ENCODE data around the gene NFIB. TPM values are rescaled to one million over a fixed set of nuclear protein-coding genes. Genes with fewer than 3 reads are reported as not detected.
A peak's percentile ranks its signal among the peaks of the same experiment; 100 is the strongest.

Gene NFIB
- total RNA-seq, 1 experiment from 2014 or later: 14.3 TPM

DNA sequence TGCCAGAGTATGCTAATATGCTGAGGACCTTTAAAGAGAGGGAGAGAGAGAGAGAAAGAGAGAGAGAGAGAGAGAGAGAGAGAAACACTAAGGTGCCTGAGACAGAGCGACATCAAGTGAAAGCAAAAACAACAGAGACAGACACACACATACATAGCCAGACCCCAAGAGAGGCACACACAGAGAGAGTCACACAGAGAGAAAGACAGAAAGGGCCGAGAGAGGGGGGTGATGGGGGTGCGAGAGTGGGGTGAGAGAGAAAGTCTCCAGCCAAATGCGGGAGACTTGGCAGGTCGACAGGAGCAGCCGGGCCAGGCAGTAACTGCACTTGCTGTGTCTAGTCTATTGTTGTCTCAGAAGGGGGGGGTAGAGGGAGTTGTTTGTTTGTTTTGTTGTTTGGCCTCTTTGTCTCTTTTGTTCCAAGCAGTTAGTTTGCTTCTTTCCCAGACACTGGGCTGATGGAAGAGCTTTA lies 30.1 kb upstream of the NFIB start:
- H2AK5ac ChIP-seq (ENCODE audit: insufficient read length, low read length): no peak overlapping the region
- peak overlapping the region; percentile 53 for H3K4me2 ChIP-seq (ENCODE audit: insufficient read depth, insufficient read length, low read length)
- H2BK15ac ChIP-seq (ENCODE audit: low read depth, low read length): no peak overlapping the region
- no peak overlapping the region for H2AFZ ChIP-seq (ENCODE audit: low read length)
- peaks cover 12% of the 10 kb centered on the region; the same call in 1 of the 2 replicates for H3K27me3 ChIP-seq (ENCODE audit: insufficient read depth, low read length)
- no peaks in the 10 kb centered on the region for H3K9me3 ChIP-seq (ENCODE audit: control insufficient read depth, low read depth, low read length)
- H3K9me3 Mint-ChIP-seq: no peaks in the 10 kb centered on the region
- no peak overlapping the region for H3K4me3 Mint-ChIP-seq
- TF ChIP-seq, protein P1, sequence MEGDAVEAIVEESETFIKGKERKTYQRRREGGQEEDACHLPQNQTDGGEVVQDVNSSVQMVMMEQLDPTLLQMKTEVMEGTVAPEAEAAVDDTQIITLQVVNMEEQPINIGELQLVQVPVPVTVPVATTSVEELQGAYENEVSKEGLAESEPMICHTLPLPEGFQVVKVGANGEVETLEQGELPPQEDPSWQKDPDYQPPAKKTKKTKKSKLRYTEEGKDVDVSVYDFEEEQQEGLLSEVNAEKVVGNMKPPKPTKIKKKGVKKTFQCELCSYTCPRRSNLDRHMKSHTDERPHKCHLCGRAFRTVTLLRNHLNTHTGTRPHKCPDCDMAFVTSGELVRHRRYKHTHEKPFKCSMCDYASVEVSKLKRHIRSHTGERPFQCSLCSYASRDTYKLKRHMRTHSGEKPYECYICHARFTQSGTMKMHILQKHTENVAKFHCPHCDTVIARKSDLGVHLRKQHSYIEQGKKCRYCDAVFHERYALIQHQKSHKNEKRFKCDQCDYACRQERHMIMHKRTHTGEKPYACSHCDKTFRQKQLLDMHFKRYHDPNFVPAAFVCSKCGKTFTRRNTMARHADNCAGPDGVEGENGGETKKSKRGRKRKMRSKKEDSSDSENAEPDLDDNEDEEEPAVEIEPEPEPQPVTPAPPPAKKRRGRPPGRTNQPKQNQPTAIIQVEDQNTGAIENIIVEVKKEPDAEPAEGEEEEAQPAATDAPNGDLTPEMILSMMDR (conservative IDR thresholded peaks at IDR 0.05): no peak
- H3K27ac ChIP-seq (ENCODE audit: insufficient read length, low read depth, low read length): no peak overlapping the region
- no peak overlapping the region for H3K27ac Mint-ChIP-seq
- H3K23me2 ChIP-seq (ENCODE audit: insufficient read length, low read depth, low read length, poor library complexity, severe bottlenecking): peaks cover 44% of the 10 kb centered on the region
- H3K36me3 Mint-ChIP-seq (ENCODE audit: insufficient read depth in 1 of 3, low read depth in 3 of 3): no peaks in the 10 kb centered on the region
- no peak overlapping the region for H2BK20ac ChIP-seq (ENCODE audit: low read depth, low read length, poor library complexity, severe bottlenecking)
- no CpG with 5 or more reads among the region's 6 CpGs for WGBS (ENCODE audit: extremely low coverage, insufficient read length, low lambda C conversion rate)
- H3K23ac ChIP-seq (ENCODE audit: insufficient read length, low read depth, low read length): no peak overlapping the region
- H4K5ac ChIP-seq (ENCODE audit: insufficient read length, low read depth, low read length): no peak overlapping the region
- no peaks in the 10 kb centered on the region for H3K79me1 ChIP-seq (ENCODE audit: insufficient read depth, low read depth, low read length, poor library complexity, severe bottlenecking)
- H4K20me1 ChIP-seq (ENCODE audit: control insufficient read depth, insufficient read depth, insufficient read length): no peaks in the 10 kb centered on the region
- no peak overlapping the region for H3K18ac ChIP-seq (ENCODE audit: insufficient read length, low read depth, low read length)
- no peak overlapping the region for H3K4ac ChIP-seq (ENCODE audit: low read depth, low read length)
- H3K79me2 ChIP-seq (ENCODE audit: insufficient read depth, low read length): no peaks in the 10 kb centered on the region
- no peak overlapping the region for H2BK5ac ChIP-seq (ENCODE audit: insufficient read length, low read length)
- H3K4me1 Mint-ChIP-seq: peaks cover 30 to 40% of the 10 kb centered on the region in 2 experiments
- no peak overlapping the region for H4K8ac ChIP-seq (replicated peaks; ENCODE audit: insufficient read length, low read depth, low read length)
- H2BK12ac ChIP-seq (ENCODE audit: insufficient read length, low read depth, low read length): no peak overlapping the region
- no peak overlapping the region for H4K91ac ChIP-seq (ENCODE audit: insufficient read length, low read depth, low read length)
- no peak overlapping the region for H3K14ac ChIP-seq (ENCODE audit: insufficient read depth, low read length)
- peaks cover 11% of the 10 kb centered on the region for H3K4me1 ChIP-seq (ENCODE audit: insufficient read depth, low read length)
- H3K27me3 Mint-ChIP-seq (ENCODE audit: low read depth): peaks cover 49% of the 10 kb centered on the region
- no peak overlapping the region for H3K9ac ChIP-seq (ENCODE audit: extremely low read depth, insufficient read length, low read length)
- no peak overlapping the region for H3T11ph ChIP-seq (ENCODE audit: low read length)
- H2BK120ac ChIP-seq (ENCODE audit: low read depth, low read length, poor library complexity, severe bottlenecking): no peak overlapping the region
- no peak for DNase-seq
- H3K56ac ChIP-seq (ENCODE audit: insufficient read length, low read depth, low read length): no peak overlapping the region

Measured in H9 (cell line).